ENCODE results near the gene LCE7A. TPM values are rescaled to one million over a fixed set of nuclear protein-coding genes. Genes with fewer than 3 reads are reported as not detected.

Gene LCE7A
- total and polyA plus RNA-seq, 2 of the 4 experiments (the other 2 are of a cell fraction) = not detected

DNA sequence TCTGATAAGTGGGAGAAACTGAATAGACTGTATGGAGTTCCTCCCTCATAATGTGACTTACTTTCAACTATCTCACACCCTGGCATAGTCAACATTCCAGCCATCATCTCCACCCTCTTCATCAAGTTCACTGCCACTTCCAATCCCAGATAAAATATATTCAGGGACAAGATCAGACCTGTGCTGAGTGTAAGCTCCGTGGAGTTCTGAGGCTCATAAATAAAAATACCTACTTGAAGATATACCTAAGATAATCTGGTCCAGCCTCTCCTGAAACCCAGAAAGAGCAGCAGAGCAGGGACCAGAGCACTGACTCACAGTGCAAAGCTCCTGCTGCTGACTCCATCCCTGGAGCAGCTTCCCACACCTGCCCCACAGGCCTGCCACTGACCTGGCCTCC, 1.7 kb upstream of the LCE7A start:
- Histone ChIP-seq H3K79me1 (ENCODE audit: low read depth in 1 of 2, low read length in 2 of 2) (no peaks in the 10 kb centered on the region), H2BK20ac (ENCODE audit: low read depth, low read length) (no peak overlapping the region), H3K14ac (replicated peaks; ENCODE audit: low read depth, low read length) (no peak overlapping the region), H3K27ac (ENCODE audit: insufficient read depth, low read length) (no peak overlapping the region), H3K4me2 (ENCODE audit: low read depth, low read length) (no peak overlapping the region), H4K5ac (ENCODE audit: low read depth, low read length) (no peak overlapping the region), H2AK5ac (ENCODE audit: low read depth, low read length) (no peak overlapping the region), H2AK9ac (replicated peaks; ENCODE audit: low read depth, low read length, poor library complexity) (no peak overlapping the region), H3K18ac (ENCODE audit: low read depth, low read length) (no peak overlapping the region), H4K8ac (ENCODE audit: low read depth in 2 of 2, low read length in 2 of 2) (no peak overlapping the region), H2BK120ac (ENCODE audit: low read depth, low read length) (no peak overlapping the region), H3K4me1 (ENCODE audit: control insufficient read depth, insufficient read depth, low read length) (no peaks in the 10 kb centered on the region), H2BK15ac (ENCODE audit: low read depth, low read length) (no peak overlapping the region), H3K4ac (ENCODE audit: low read depth, low read length) (no peak overlapping the region), H3K27me3 (ENCODE audit: control insufficient read depth, insufficient read depth, low read length) (no peaks in the 10 kb centered on the region), H3K36me3 (ENCODE audit: control insufficient read depth, insufficient read depth, low read length) (no peaks in the 10 kb centered on the region), H4K20me1 (ENCODE audit: insufficient read depth, low read length) (no peaks in the 10 kb centered on the region), H3K23ac (ENCODE audit: low read depth, low read length) (no peak overlapping the region), H2BK5ac (ENCODE audit: low read depth, low read length, poor library complexity, severe bottlenecking) (no peak overlapping the region), H3K9me1 (ENCODE audit: insufficient read depth, low read length) (no peaks in the 10 kb centered on the region), H4K91ac (ENCODE audit: insufficient read depth, low read depth, low read length) (no peak overlapping the region), H3K9ac (ENCODE audit: low read depth, low read length) (no peak overlapping the region), H3K56ac (ENCODE audit: extremely low read depth, insufficient read depth, low read length) (no peak overlapping the region), H2AFZ (replicated peaks; ENCODE audit: low read length, poor library complexity) (no peak overlapping the region), H3K9me3 (ENCODE audit: control insufficient read depth, insufficient read depth, low read length) (no peaks in the 10 kb centered on the region), H3K4me3 (ENCODE audit: insufficient read depth, low read depth, low read length) (no peak overlapping the region)
- ATAC-seq (ENCODE audit: low read depth) (no peak), DNase-seq (no peak)
- no TSS peak for BruUV-seq (replicated peaks)
- intact Hi-C loops (cut with micrococcal nuclease) = no loop called here
- dilution Hi-C loops (cut with HindIII; ENCODE audit: low sequenced_read_pairs, unreplicated experiment) = no loop called here
- ChIA-PET CTCF (no interaction called here), POLR2A (ENCODE audit: unreplicated experiment) (no interaction called here)
- WGBS, 2 experiments (ENCODE audit: extremely low coverage in 2 of 2, insufficient read length in 1 of 2) = no CpG with 5 or more reads among the region's 1 CpG
- in situ Hi-C loops (cut with MboI; ENCODE audit: low sequenced_read_pairs) = no loop called here
- TF ChIP-seq SMC3 (IDR thresholded peaks at IDR 0.05; ENCODE audit: low read depth, low read length) = no peak
- TF ChIP-seq POLR2A (IDR thresholded peaks at IDR 0.05; ENCODE audit: low read depth, low read length) = no peak
- no peak for TF ChIP-seq MAFK (IDR thresholded peaks at IDR 0.05; ENCODE audit: low read depth, low read length)
